PFSK-1 (cell line): ENCODE measurements around the gene FAM83B.

ENCODE experiments used
- FOXP2 ChIP-seq: optimal IDR thresholded peaks from 2 replicates; pipeline ENCODE3; 2011; ENCODE audit warnings: borderline replicate concordance, control low read depth, inconsistent platforms; ENCODE audit not compliant: insufficient read depth; ENCODE audit errors: extremely low read length, extremely low read depth
- POLR2AphosphoS5 ChIP-seq: IDR thresholded peaks from 2 replicates; pipeline ENCODE4 v1.6.1; 2012; ENCODE audit warnings: low read depth, mild to moderate bottlenecking, control low read depth, low read length, moderate library complexity
- REST ChIP-seq, 2 experiments: IDR thresholded peaks; 2 replicates each; pipeline versions ENCODE4 v1.6.1 to v1.8.0; 2011 to 2012; ENCODE audit warnings: low read depth in 2 of 2, low read length in 2 of 2, control low read depth in 1 of 2, inconsistent platforms in 1 of 2, mild to moderate bottlenecking in 1 of 2, moderate library complexity in 1 of 2; ENCODE audit not compliant: insufficient read depth in 1 of 2
- SIN3A ChIP-seq: IDR thresholded peaks from 2 replicates; pipeline ENCODE4 v1.6.1; 2012; ENCODE audit warnings: mild to moderate bottlenecking, low read length, moderate library complexity, borderline replicate concordance; ENCODE audit not compliant: insufficient read depth
- TAF1 ChIP-seq: IDR thresholded peaks from 2 replicates; pipeline ENCODE4 v1.6.1; 2012; ENCODE audit warnings: low read length, control low read depth, borderline replicate concordance; ENCODE audit not compliant: insufficient read depth

FAM83B gene

GRCh38 chr6:54860132-54860531, 13.6 kb downstream of the FAM83B start:
- TF ChIP-seq FOXP2 (no peak), REST (IDR thresholded peaks at IDR 0.05; ENCODE audit: insufficient read depth in 1 of 2, low read depth in 2 of 2, low read length in 2 of 2) (no peak), SIN3A (no peak), TAF1 (no peak), POLR2AphosphoS5 (no peak)

- TF ChIP-seq SIN3A, result no peak
- no peak for TF ChIP-seq POLR2AphosphoS5
- no peak for TF ChIP-seq TAF1
- TF ChIP-seq REST (IDR thresholded peaks at IDR 0.05; ENCODE audit: insufficient read depth in 1 of 2, low read depth in 2 of 2, low read length in 2 of 2), result no peak
- no peak for TF ChIP-seq FOXP2
Measured at GRCh38 chr6:54860739-54861138, 14.2 kb downstream of the FAM83B start.

GRCh38 chr6:54861905-54862616, 15.5 kb downstream of the FAM83B start:
- no peak for TF ChIP-seq POLR2AphosphoS5
- no peak for TF ChIP-seq REST (IDR thresholded peaks at IDR 0.05; ENCODE audit: insufficient read depth in 1 of 2, low read depth in 2 of 2, low read length in 2 of 2)
- TF ChIP-seq TAF1, result no peak
- TF ChIP-seq SIN3A, result no peak
- TF ChIP-seq FOXP2, result no peak

- no peak for TF ChIP-seq TAF1
- no peak for TF ChIP-seq SIN3A
- TF ChIP-seq REST (IDR thresholded peaks at IDR 0.05; ENCODE audit: insufficient read depth in 1 of 2, low read depth in 2 of 2, low read length in 2 of 2), result no peak
- TF ChIP-seq POLR2AphosphoS5, result no peak
- TF ChIP-seq FOXP2, result no peak
Measured at GRCh38 chr6:54864272-54864671, 17.7 kb downstream of the FAM83B start.
